ENCODE data around the gene TUBB. TPM values are rescaled to one million over a fixed set of nuclear protein-coding genes. Genes with fewer than 3 reads are reported as not detected.

The TUBB gene
- total and polyA plus RNA-seq, 2 donors (not counting 3 experiments of a cell fraction or from before 2014, with no cell fraction given), result 1,276 to 1,408 TPM

DNA sequence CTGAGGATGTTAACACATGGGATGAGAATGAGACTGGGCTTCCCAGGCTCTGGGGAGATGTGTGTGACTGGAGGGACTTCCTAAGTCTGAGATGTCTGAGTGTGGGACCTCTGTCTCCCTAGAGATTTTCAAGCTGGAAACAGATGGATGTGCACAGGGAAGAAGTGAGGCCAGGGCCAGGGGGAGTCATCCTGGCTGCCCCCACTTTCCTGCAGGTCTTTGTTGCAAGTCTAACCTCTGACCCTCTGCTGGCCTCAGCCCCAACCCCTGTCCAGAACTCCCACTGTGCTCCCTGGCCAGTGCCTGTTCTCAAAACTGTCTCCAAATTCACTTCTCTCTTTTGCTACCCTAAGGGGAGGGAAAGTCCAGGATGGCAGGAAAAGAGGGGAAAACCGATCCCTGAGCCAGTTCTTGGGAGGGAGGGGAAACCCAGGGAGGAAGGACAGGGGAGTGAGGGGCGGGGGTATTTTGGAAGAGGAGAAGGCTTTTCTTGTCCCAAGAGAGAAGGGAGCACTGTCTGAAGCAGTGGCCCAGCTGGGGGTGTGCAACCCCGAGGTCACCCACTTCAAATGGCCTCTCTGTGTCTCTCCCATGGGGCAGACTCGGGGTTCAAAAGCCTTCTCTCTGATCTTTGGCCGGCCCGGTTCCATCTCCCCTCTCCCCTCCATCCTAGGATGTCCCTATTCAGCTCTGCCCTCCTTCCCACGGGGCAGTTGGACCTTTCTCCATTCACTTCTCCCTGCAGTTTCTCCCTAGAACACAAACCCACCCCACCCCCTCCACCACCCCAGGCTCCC lies 36.8 kb upstream of the TUBB start:
- TF ChIP-seq FOS (IDR thresholded peaks at IDR 0.05; ENCODE audit: borderline replicate concordance, insufficient read depth, low read length), result no peak
- no peak for TF ChIP-seq POLR2A (IDR thresholded peaks at IDR 0.05; ENCODE audit: low read depth, low read length)
- TF ChIP-seq, protein P1, sequence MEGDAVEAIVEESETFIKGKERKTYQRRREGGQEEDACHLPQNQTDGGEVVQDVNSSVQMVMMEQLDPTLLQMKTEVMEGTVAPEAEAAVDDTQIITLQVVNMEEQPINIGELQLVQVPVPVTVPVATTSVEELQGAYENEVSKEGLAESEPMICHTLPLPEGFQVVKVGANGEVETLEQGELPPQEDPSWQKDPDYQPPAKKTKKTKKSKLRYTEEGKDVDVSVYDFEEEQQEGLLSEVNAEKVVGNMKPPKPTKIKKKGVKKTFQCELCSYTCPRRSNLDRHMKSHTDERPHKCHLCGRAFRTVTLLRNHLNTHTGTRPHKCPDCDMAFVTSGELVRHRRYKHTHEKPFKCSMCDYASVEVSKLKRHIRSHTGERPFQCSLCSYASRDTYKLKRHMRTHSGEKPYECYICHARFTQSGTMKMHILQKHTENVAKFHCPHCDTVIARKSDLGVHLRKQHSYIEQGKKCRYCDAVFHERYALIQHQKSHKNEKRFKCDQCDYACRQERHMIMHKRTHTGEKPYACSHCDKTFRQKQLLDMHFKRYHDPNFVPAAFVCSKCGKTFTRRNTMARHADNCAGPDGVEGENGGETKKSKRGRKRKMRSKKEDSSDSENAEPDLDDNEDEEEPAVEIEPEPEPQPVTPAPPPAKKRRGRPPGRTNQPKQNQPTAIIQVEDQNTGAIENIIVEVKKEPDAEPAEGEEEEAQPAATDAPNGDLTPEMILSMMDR (IDR thresholded peaks at IDR 0.05; ENCODE audit: extremely low read depth in 1 of 2, insufficient read depth in 1 of 2, low read depth in 1 of 2, low read length in 2 of 2), result no peak
- TF ChIP-seq MAX (IDR thresholded peaks at IDR 0.05; ENCODE audit: insufficient read depth, insufficient read length), result no peak
- TF ChIP-seq EZH2 (IDR thresholded peaks at IDR 0.05; ENCODE audit: borderline replicate concordance, low read depth, low read length, severe bottlenecking), result no peak
- no peak for TF ChIP-seq JUN (IDR thresholded peaks at IDR 0.05; ENCODE audit: borderline replicate concordance, insufficient read depth, insufficient read length, low read depth)
- TF ChIP-seq POLR2AphosphoS5 (IDR thresholded peaks at IDR 0.05; ENCODE audit: insufficient read depth, low read depth, low read length), result no peak
- TF ChIP-seq GATA2 (IDR thresholded peaks at IDR 0.05; ENCODE audit: insufficient read depth, insufficient read length, low read depth, low read length), result no peak
- no peak for TF ChIP-seq MYC (IDR thresholded peaks at IDR 0.05; ENCODE audit: low read depth, low read length)
- POLR2A ChIA-PET, result interaction anchor here (3.5 kb wide), 1 partner anchor 35 kb away, joined by 18 read pairs; the partner anchor contains the start of gene MDC1
- Histone ChIP-seq H4K20me1 (replicated peaks; ENCODE audit: control insufficient read depth, extremely low read depth, insufficient read depth, low read length) (no peaks in the 10 kb centered on the region), H3K79me2 (ENCODE audit: control insufficient read depth, insufficient read depth, low read length) (peaks cover 90% of the 10 kb centered on the region), H3K9ac (replicated peaks; ENCODE audit: extremely low read depth, insufficient read depth, low read length) (peak overlapping the region; percentile 91), H3K4me2 (ENCODE audit: insufficient read depth, low read length) (peak overlapping the region; percentile 85), H3K9me3 (replicated peaks; ENCODE audit: control insufficient read depth, insufficient read depth, low read length) (no peaks in the 10 kb centered on the region), H3K4me3 (replicated peaks in 1 of 3; ENCODE audit: insufficient read depth in 1 of 3, low read depth in 1 of 3, low read length in 3 of 3) (peak overlapping the region; percentile 81 to 93 (median 87)), H3K4me1 (ENCODE audit: control insufficient read depth, extremely low read depth, insufficient read depth, low read length) (peaks cover 43% of the 10 kb centered on the region), H3K9me1 (replicated peaks; ENCODE audit: control insufficient read depth, extremely low read depth, insufficient read depth, low read length) (no peaks in the 10 kb centered on the region), H3K27ac (ENCODE audit: insufficient read depth, low read depth, low read length) (peak overlapping the region; percentile 94), H2AFZ (ENCODE audit: low read depth, low read length) (no peak overlapping the region), H3K27me3 (ENCODE audit: control insufficient read depth in 2 of 2, insufficient read depth in 2 of 2, low read length in 2 of 2) (no peaks in the 10 kb centered on the region), H3K36me3 (ENCODE audit: control insufficient read depth in 2 of 2, extremely low read depth in 1 of 2, insufficient read depth in 2 of 2, low read length in 2 of 2) (peaks cover 3 to 4% of the 10 kb centered on the region in 2 experiments)
- DNase-seq (ENCODE audit: low read depth, low spot score) (peak; percentile 39), FAIRE-seq (no peak)
- intact Hi-C loops (cut with micrococcal nuclease) (loop anchor here (2.0 kb wide), 1 partner anchor 403 kb away; no protein-coding TSS in a partner anchor), dilution Hi-C loops (cut with MboI; ENCODE audit: extremely low pct_ligation_motif_present, low sequenced_read_pairs) (no loop called here)
- BruUV-seq (replicated peaks), result no TSS peak
- CTCF ChIA-PET, result interaction anchor here (1.1 to 6.6 kb wide), 7 partner anchors 10 to 404 kb away, joined by 4 to 296 read pairs (median 13); partner anchors contain the start of genes DHX16, MDC1 and TUBB
